Naive B cell (primary cell): ENCODE data around the gene KANK4. TPM values are rescaled to one million over a fixed set of nuclear protein-coding genes. Genes with fewer than 3 reads are reported as not detected.

Experiments
- ATAC-seq, 2 donors: fragments of 150-1000 bp; cut with Tn5 transposase; 2 replicates each; pipeline ENCODE4 v1.10.0; 2021; ENCODE audit warnings: low read depth in 2 of 2, mild to moderate bottlenecking in 2 of 2, moderate library complexity in 2 of 2
- DNase-seq: peaks from one replicate; pipeline ENCODE4 v3.0.0; 2022
- H3K27ac Mint-ChIP-seq, 6 donors: one replicate each; pipeline ENCODE4 v1.8.0; 2020 to 2022; ENCODE audit warnings: mild to moderate bottlenecking in 6 of 6, mixed read lengths in 6 of 6, moderate library complexity in 5 of 6, inconsistent platforms in 2 of 6
- H3K27me3 Mint-ChIP-seq, 3 donors: one replicate each; pipeline ENCODE4 v1.8.0; 2021 to 2022; ENCODE audit warnings: mixed read lengths in 3 of 3, mild to moderate bottlenecking in 1 of 3
- H3K36me3 Mint-ChIP-seq, 2 donors: one replicate each; pipeline ENCODE4 v1.8.0; 2020 to 2022; ENCODE audit warnings: mixed read lengths in 2 of 2, inconsistent platforms in 1 of 2, mild to moderate bottlenecking in 1 of 2
- H3K4me1 Mint-ChIP-seq, 3 donors: one replicate each; pipeline ENCODE4 v1.8.0; 2020 to 2022; ENCODE audit warnings: mixed read lengths in 3 of 3, inconsistent platforms in 1 of 3, mild to moderate bottlenecking in 1 of 3, moderate library complexity in 1 of 3
- H3K4me3 Mint-ChIP-seq, 8 donors: one replicate each; pipeline ENCODE4 v1.8.0; 2020 to 2022; ENCODE audit warnings: mild to moderate bottlenecking in 8 of 8, mixed read lengths in 8 of 8, moderate library complexity in 8 of 8, inconsistent platforms in 2 of 8
- H3K9me3 Mint-ChIP-seq, 7 donors: one replicate each; pipeline ENCODE4 v1.8.0; 2020 to 2022; ENCODE audit warnings: mixed read lengths in 7 of 7, mild to moderate bottlenecking in 5 of 7, inconsistent platforms in 2 of 7, moderate library complexity in 1 of 7
- polyA plus RNA-seq, 6 donors: library from polyadenylated mRNA; unstranded; fragments of 300-500 nt; fragmentation: Illumina TruSeq; gene quantifications; one replicate each; pipeline ENCODE4 v1.2.3, GENCODE V29; 2021; ENCODE audit warnings: low read depth in 6 of 6

The KANK4 gene
- polyA plus RNA-seq, 6 donors from 2014 or later = not detected

DNA sequence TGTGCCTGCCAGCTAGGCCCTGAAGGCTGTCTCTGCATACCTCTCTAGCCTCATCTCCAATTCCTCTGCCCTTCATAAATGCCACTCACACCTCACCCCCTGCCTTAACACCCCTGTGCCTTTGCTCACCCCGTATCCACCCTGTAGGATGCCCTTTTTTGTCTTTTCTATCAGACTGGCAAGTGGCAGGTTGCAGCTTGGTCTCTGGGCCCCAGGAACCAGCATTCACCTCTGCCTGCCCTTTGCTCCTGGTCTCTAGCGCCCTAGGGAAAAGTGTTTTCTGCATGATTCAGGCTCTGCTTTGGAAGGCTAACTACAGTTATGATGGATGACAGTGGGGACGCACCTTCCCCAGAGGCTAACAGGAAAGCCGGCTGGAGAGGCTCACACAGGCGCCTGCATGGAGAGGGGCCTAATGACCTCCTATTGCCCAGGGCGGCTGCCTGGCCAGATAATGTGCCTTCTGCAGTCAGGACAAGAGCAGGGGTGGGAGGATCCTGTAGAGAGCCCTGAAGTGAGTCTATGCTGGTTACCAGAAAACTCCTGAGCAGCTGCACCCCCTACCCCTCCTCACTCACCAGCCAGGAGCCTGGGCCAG is 11.2 kb downstream of the KANK4 start:
- Mint-ChIP-seq H3K27me3 (peaks cover 0 to 8% (median 8%) of the 10 kb centered on the region in 3 donors), H3K9me3 (no peaks in the 10 kb centered on the region), H3K4me3 (peak overlapping the region in 1 of 8 donors; percentile 47), H3K27ac (no peak overlapping the region), H3K36me3 (no peaks in the 10 kb centered on the region), H3K4me1 (no peaks in the 10 kb centered on the region)
- DNase-seq (no peak), ATAC-seq (no peak)

DNA sequence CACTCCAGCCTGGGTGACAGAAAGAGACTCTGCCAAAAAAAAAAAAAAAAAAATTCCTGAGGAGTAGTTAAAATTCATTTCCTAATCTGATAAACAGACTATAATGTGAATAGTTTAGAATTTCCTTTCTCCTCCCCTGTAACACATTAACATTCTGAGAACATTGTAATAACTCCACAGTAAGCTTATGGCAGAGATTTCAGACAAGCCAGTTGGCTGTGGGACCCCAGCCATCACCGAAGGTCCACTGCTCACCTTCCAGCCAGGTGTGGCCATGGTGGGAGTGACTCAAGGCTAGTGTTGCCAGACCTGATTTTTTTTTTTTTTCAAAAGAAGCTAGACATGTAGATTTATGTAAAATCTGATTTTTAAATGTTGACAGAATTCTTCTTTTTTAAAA is 11.8 kb downstream of the KANK4 start:
- Mint-ChIP-seq H3K4me1 (no peaks in the 10 kb centered on the region), H3K27me3 (peaks cover 0 to 8% (median 8%) of the 10 kb centered on the region in 3 donors), H3K36me3 (no peaks in the 10 kb centered on the region), H3K9me3 (no peaks in the 10 kb centered on the region), H3K27ac (no peak overlapping the region), H3K4me3 (no peak overlapping the region)
- DNase-seq (no peak), ATAC-seq (no peak)

DNA sequence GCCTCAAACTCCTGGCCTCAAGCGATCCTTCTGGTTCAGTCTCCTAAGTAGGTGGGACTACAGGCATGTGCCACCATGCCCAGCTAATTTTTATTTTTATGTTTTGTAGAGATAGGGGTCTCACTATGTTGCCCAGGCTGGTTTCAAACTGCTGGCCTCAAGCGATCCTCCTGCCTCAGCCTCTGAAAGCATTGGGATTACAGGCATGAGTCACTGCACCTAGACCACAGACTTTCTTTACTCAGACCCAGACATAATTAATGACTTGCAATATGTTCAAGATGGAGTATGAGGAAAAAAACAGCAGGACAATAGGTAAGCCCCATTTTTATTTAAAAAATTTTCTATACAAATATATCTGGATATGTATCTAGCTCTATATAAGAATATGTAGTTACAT is 13.2 kb downstream of the KANK4 start:
- no peaks in the 10 kb centered on the region for H3K9me3 Mint-ChIP-seq
- H3K27me3 Mint-ChIP-seq = peaks cover 0 to 8% (median 8%) of the 10 kb centered on the region in 3 donors
- ATAC-seq (no peak), DNase-seq (no peak)
- H3K27ac Mint-ChIP-seq = peak overlapping the region in 1 of 6 donors; percentile 5
- H3K4me3 Mint-ChIP-seq = peak overlapping the region in 1 of 8 donors; percentile 58
- H3K36me3 Mint-ChIP-seq = no peaks in the 10 kb centered on the region
- no peaks in the 10 kb centered on the region for H3K4me1 Mint-ChIP-seq

DNA sequence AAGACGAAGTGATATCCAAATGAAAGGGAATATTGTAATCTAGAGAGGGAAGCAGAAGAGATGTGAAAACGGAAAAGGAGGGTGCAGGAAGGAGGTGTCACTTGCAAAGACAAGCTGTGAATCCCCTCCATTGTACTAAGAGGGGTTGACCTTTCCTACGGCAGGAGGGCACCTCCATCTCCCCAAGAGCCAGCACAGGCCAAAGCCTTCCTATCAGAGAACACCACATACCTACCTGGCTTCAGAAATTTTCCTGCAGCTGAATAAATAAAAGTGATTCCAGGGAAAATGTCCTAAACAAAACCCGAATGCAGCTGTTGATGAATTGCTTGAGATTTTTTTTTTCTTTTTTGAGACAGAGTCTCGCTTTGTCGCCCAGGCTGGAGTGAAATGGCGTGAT is 14.3 kb downstream of the KANK4 start:
- H3K4me3 Mint-ChIP-seq = no peak overlapping the region
- no peak for DNase-seq
- peaks cover 0 to 3% (median 2%) of the 10 kb centered on the region in 3 donors for H3K27me3 Mint-ChIP-seq
- no peaks in the 10 kb centered on the region for H3K9me3 Mint-ChIP-seq
- H3K36me3 Mint-ChIP-seq = no peaks in the 10 kb centered on the region
- no peak for ATAC-seq
- no peak overlapping the region for H3K27ac Mint-ChIP-seq
- H3K4me1 Mint-ChIP-seq = no peaks in the 10 kb centered on the region

DNA sequence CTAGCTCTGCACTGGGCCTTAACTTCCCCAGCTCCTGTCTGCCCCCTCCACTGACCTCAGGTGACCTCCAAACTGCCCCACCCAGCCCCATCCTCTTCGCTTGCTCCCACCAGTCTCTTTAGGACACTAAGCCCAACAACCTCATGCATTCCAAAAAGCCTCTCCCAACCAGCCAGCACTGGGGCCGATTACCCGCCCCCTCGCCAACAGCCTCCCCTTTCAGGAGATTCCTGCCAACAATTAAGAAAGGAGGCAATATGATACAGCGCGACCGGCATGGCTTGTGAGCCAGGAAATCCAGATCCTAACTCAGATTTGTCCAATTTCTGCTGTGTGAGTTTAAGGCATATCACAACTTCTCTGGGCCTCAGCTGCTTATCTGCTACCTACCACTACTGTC is 14.7 kb downstream of the KANK4 start:
- no peak for ATAC-seq
- no peaks in the 10 kb centered on the region for H3K36me3 Mint-ChIP-seq
- no peaks in the 10 kb centered on the region for H3K9me3 Mint-ChIP-seq
- no peak for DNase-seq
- peak overlapping the region in 1 of 8 donors; percentile 53 for H3K4me3 Mint-ChIP-seq
- H3K27me3 Mint-ChIP-seq = no peaks in the 10 kb centered on the region
- H3K4me1 Mint-ChIP-seq = no peaks in the 10 kb centered on the region
- H3K27ac Mint-ChIP-seq = no peak overlapping the region

DNA sequence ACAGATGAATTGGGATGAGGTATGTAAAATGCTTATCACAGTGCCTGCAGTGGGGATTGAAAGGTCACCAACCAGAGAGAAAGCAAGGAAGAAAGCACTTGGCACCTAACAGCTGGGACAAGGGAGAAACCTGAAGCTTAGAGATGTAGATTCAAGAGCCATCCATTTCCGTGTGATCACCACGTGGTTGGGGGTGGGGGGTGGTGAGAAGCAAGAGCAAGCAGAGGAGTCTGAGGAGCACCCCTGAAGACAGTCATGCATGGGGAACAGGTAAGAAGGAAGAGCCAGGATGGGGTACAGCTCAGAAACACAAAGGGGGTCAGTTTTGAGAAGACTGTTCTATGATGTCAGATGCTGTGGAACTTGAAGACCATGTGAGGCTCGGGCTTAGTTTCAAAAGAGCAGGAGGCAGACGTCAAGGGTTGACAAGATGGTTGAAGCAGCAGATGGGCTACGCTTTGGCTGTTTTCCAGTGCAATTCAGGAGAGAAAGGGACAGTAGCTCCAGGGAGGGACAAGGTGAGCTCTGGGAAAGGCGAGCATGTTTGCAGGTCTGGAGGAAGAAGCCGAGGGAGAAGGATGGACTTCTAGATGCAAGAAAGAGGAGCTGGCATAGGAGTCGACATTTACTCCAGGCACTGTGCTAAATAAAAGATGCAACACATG is 17.4 kb downstream of the KANK4 start:
- no peak for ATAC-seq
- no peak overlapping the region for H3K4me3 Mint-ChIP-seq

DNA sequence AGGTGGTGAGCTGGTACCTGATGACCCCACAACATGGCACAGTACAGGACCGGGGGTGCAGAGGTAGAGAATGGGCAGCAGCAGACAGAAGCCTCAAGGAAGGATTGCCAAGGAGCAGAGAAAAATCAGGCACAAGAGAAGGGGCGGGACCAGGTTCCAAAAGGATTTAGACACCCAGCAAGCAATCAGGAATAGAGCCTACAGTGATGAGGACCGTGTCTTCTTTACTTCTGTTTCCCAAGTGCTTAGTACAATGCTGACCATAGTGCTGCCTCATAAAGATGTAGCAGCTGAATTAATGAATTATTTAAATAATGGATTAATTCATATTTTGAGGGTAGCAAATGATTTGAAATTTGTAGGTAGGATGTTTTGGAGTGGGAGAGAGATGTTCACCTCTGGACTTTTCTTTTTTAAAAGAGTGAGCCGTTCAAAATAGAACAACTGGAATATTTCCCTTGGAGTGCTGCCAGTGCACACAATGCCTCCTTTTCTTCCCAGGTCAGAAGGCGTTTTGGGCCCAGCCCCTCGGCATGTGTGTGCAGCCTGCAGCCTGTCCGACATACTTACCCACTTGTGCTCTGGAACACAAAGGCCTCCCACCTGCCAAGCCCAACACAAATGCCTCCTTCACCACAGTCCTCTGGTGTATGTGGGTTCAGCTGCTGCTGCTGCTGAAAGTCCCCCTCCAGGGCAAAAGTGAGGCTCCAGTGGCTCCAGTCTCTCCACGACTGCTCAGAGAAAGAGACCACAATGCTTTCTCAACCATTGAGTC is 19.6 kb downstream of the KANK4 start:
- Mint-ChIP-seq H3K4me1 (peaks cover 0 to 8% (median 7%) of the 10 kb centered on the region in 3 donors), H3K27ac (no peak overlapping the region)

More for the DNA sequence above, 17.4 kb downstream of the KANK4 start:
- H3K27me3 Mint-ChIP-seq = no peaks in the 10 kb centered on the region
- H3K27ac Mint-ChIP-seq = no peak overlapping the region
- no peak for DNase-seq
- H3K36me3 Mint-ChIP-seq = no peaks in the 10 kb centered on the region
- H3K9me3 Mint-ChIP-seq = no peaks in the 10 kb centered on the region
- no peaks in the 10 kb centered on the region for H3K4me1 Mint-ChIP-seq

DNA sequence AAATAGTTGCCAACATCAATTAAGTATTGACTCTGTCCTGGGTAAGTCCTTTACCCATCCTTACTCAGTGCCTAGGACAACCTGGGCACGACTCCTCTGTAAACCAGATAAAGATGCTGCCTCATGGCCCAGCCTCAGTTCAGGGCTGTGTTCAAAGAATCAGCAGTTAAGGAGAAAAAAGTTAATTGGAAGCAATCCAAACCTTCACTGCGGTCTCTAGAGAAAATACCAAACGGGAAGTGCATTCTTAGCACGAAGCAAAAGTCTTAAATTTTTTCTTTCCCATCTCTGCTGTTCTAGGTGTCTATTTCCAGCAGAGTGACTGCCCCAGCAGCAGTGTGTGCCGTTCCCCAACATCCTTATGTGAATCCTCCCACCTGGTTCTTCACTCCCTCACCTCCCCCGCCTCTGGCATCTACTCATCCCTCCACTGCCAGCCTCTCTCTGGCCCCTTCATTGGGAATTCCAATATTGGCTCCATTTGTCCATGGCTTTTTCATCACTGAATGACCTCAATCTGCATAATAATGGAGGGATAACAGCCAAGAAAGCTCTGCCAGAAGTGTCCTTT is 23.2 kb downstream of the KANK4 start:
- no peak overlapping the region for H3K4me3 Mint-ChIP-seq
- no peak overlapping the region for H3K27ac Mint-ChIP-seq
- no peak for ATAC-seq
- H3K4me1 Mint-ChIP-seq = peaks cover 0 to 8% (median 7%) of the 10 kb centered on the region in 3 donors
- no peaks in the 10 kb centered on the region for H3K9me3 Mint-ChIP-seq
- DNase-seq = no peak
- no peaks in the 10 kb centered on the region for H3K36me3 Mint-ChIP-seq
- H3K27me3 Mint-ChIP-seq = peaks cover 0 to 5% (median 0%) of the 10 kb centered on the region in 3 donors

More for the DNA sequence above, 19.6 kb downstream of the KANK4 start:
- Mint-ChIP-seq H3K36me3 (no peaks in the 10 kb centered on the region), H3K4me3 (no peak overlapping the region), H3K27me3 (peaks cover 0 to 5% (median 0%) of the 10 kb centered on the region in 3 donors), H3K9me3 (no peaks in the 10 kb centered on the region)
- DNase-seq (no peak), ATAC-seq (no peak)

DNA sequence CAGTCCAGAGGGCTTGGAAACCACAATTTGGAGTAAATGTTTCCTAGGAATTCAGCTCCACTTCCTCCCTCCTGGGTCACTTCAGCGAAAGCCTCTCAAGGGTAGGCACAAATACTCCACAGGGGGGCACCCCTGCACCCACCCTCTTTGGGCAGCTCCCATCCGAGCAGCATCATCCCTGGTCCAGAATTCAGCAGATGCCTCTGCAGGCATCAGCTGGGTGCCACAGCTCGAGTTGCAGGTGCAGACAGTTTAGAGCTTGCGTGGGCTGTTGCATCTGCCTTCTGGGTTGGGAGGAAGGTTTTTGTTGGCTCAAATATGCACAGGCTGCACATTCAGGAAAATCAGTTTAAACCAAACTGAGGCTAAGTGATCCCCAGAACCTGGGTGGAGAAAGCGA is 25.0 kb downstream of the KANK4 start:
- Mint-ChIP-seq H3K4me3 (no peak overlapping the region), H3K27ac (no peak overlapping the region), H3K9me3 (no peaks in the 10 kb centered on the region), H3K4me1 (peaks cover 0 to 8% (median 7%) of the 10 kb centered on the region in 3 donors), H3K27me3 (peaks cover 0 to 5% (median 0%) of the 10 kb centered on the region in 3 donors), H3K36me3 (no peaks in the 10 kb centered on the region)
- ATAC-seq = no peak
- DNase-seq = no peak

DNA sequence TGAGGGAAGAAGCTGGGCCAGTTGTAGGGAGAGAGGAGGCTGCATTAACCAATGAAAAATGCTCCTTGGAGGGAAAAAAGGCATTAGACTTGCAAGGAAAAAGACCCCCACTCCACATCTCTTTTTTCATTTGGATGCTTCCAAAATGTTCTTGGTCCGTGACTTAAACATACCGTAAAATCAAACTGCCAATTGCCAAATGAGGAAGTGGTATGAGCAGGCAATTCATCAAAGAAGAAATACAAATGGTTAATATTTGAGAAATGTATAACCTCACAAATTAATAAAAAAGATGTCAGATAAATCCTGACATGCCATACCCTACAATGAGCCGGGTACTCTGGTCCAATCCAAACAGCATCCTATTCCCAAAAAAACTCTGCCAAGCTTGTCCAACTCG is 30.6 kb downstream of the KANK4 start:
- no peak for DNase-seq
- H3K9me3 Mint-ChIP-seq = no peaks in the 10 kb centered on the region
- H3K36me3 Mint-ChIP-seq = no peaks in the 10 kb centered on the region
- no peak overlapping the region for H3K27ac Mint-ChIP-seq
- H3K4me1 Mint-ChIP-seq = no peaks in the 10 kb centered on the region
- ATAC-seq = no peak
- H3K27me3 Mint-ChIP-seq = peaks cover 18 to 33% (median 27%) of the 10 kb centered on the region in 3 donors
- no peak overlapping the region for H3K4me3 Mint-ChIP-seq

DNA sequence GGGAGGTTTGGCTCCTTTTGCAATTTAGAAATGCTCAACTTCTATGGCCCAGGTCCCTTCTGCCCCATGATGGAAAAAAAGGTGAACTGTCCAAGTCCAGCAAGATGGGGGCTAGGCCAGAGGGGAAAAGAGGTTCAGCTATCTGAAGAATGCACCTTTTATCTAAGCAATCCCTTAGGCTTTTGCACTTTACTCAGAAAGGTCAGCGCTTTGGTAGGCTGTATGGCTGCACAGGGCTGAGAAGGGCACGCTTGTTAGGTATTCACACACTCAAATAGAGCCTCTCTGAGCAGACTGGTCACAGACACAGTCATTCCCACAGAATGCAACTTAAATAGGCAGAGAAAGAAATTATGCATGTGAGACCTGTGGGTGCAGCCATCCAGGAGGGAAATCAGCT is 31.0 kb downstream of the KANK4 start:
- Mint-ChIP-seq H3K9me3 (no peaks in the 10 kb centered on the region), H3K4me3 (no peak overlapping the region), H3K36me3 (no peaks in the 10 kb centered on the region), H3K4me1 (no peaks in the 10 kb centered on the region), H3K27ac (no peak overlapping the region), H3K27me3 (peaks cover 18 to 33% (median 27%) of the 10 kb centered on the region in 3 donors)
- ATAC-seq (no peak), DNase-seq (no peak)

DNA sequence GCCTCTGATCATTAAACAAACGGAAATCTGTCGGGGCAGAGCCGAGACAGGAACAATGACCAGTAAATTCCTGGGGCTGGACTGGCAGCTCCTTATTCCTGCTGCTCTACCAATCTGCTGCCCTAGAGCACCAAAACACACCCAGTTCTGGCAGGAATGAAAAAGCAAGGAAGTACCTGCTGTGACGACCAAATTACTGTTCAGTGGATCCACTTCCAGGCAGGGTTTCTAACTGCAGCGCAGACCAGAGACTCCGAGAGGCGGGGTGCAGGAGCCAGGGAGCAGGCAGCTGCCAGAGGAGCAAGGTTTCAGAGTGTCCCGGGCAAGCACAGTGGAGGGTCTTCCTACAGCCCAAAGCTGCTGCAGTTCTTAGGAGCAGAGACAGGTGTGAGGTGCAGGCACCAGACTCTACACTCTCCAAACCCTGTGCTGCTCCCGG is 32.4 kb downstream of the KANK4 start:
- no peaks in the 10 kb centered on the region for H3K36me3 Mint-ChIP-seq
- H3K4me3 Mint-ChIP-seq = no peak overlapping the region
- peaks cover 26 to 33% (median 27%) of the 10 kb centered on the region in 3 donors for H3K27me3 Mint-ChIP-seq
- H3K4me1 Mint-ChIP-seq = no peaks in the 10 kb centered on the region
- no peak overlapping the region for H3K27ac Mint-ChIP-seq
- ATAC-seq (no peak), DNase-seq (no peak)
- H3K9me3 Mint-ChIP-seq = no peaks in the 10 kb centered on the region

DNA sequence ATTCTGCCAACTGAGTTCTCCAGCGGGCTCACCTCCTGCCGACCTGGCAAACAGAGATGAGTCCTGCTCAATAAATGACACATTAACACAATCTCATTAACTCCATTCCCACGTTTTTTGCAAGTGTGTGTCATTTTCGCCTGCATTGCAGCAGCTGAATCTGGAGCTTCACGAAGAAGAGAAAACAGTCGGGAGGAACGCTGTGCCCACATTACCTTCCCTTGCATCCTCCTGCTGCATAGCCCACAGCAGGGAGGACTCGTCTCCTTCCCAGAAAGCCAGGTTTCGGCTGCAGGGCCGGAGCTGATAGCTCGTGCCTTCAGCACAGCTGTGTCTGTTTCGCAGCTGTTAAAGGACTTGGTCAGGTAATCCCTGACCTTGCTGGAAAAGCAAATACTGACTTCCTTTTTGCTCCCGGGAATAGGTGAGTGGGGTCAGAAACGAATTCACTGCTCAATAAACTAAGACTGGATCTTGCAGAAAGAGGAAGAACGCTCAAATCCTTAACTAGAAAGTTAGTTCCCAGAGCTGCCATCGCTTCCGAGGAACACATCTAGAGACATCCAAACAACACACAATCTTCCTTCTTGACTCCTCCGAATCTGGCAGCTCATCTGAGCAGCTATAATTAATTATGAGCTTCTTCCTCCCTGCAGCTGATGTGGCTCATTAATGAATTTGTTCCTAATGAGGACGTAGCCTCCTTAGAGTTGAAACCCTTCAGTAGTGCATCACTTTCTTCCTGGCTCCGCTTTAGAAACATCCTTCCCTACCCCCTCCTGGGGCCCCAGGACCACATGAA is 33.0 kb downstream of the KANK4 start:
- no peaks in the 10 kb centered on the region for H3K9me3 Mint-ChIP-seq
- H3K27ac Mint-ChIP-seq = no peak overlapping the region
- peaks cover 26 to 33% (median 27%) of the 10 kb centered on the region in 3 donors for H3K27me3 Mint-ChIP-seq
- DNase-seq (no peak), ATAC-seq (no peak)
- no peaks in the 10 kb centered on the region for H3K36me3 Mint-ChIP-seq
- H3K4me1 Mint-ChIP-seq = no peaks in the 10 kb centered on the region
- H3K4me3 Mint-ChIP-seq = no peak overlapping the region
